Body of pancreas (tissue), 4 donors: Measurements from ENCODE around the gene KRTAP12-4. TPM values are rescaled to one million over a fixed set of nuclear protein-coding genes. Genes with fewer than 3 reads are reported as not detected.

Experiments used
- ATAC-seq: fragments of 150-250 bp; one replicate; pipeline ENCODE4 v1.9.1; 2016
- DNase-seq, 4 donors: peaks; one replicate each; pipeline ENCODE4 v3.0.0-alpha.2; 2019
- H3K27ac ChIP-seq, 4 donors: fragments of 200-600 bp; sonication (generic); 1 replicate in 3 of 4; 2 replicates in 1 of 4; pipeline versions ENCODE4 v1.5.1 to v1.6.1; 2016 to 2019; ENCODE audit warnings: mild to moderate bottlenecking in 1 of 4, mixed read lengths in 1 of 4, moderate library complexity in 1 of 4
- H3K27me3 ChIP-seq, 2 donors: fragments of 200-600 bp; sonication (generic); one replicate each; pipeline ENCODE4 v1.6.0; 2016; ENCODE audit warnings: mild to moderate bottlenecking in 1 of 2
- H3K36me3 ChIP-seq, 2 donors: fragments of 200-600 bp; sonication (generic); replicated peaks in 1 of 2; 2 replicates each; pipeline ENCODE4 v1.5.1; 2016; ENCODE audit warnings: low read depth in 2 of 2; ENCODE audit not compliant: insufficient read depth in 1 of 2
- H3K4me1 ChIP-seq: fragments of 200-600 bp; sonication (generic); one replicate; pipeline ENCODE4 v1.6.0; 2016
- H3K4me3 ChIP-seq, 2 donors: fragments of 200-600 bp; sonication (generic); 1 replicate in 1 of 2; 2 replicates in 1 of 2; pipeline ENCODE4 v1.5.1; 2016 to 2019
- H3K9me3 ChIP-seq, 3 donors: fragments of 200-600 bp; sonication (generic); 1 replicate in 2 of 3; 2 replicates in 1 of 3; pipeline ENCODE4 v1.5.1; 2016
- CTCF ChIP-seq, 7 experiments: fragments of 450-650 bp in 4 of 7; fragments of 200-600 bp in 3 of 7; sonication (generic) in 3 of 7; IDR thresholded peaks; one replicate each; pipeline ENCODE4 v1.5.1; 2016 to 2019; ENCODE audit warnings: antibody characterized with exemption in 7 of 7
- POLR2A ChIP-seq, 3 donors: fragments of 450-650 bp; IDR thresholded peaks; one replicate each; pipeline ENCODE4 v1.6.1; 2016; ENCODE audit warnings: antibody characterized with exemption in 3 of 3, mild to moderate bottlenecking in 2 of 3
- WGBS, 2 donors: methylation state at CpG; one replicate each; pipeline ENCODE4 v1.1.5; 2017; 5-methylcytosine and 5-hydroxymethylcytosine counted together
- intact Hi-C: fragments of 100-400 bp; cut with DNase I; formaldehyde crosslinking; loops from one replicate; pipeline ENCODE4 v1.15.1; 2023
- total RNA-seq, 2 donors: library from RNA; depleted of rRNA; stranded (reverse); fragments of >200 nt; gene quantifications; one replicate each; pipeline ENCODE4 v1.1.0, GENCODE V29; 2016

Gene KRTAP12-4
- total RNA-seq, 2 donors from 2014 or later: not detected

GRCh38 chr21:44617071-44617501 is 37.4 kb downstream of the KRTAP12-4 start:
- H3K27me3 ChIP-seq: no peaks in the 10 kb centered on the region
- H3K27ac ChIP-seq: no peak overlapping the region
- no peaks in the 10 kb centered on the region for H3K36me3 ChIP-seq
- no peaks in the 10 kb centered on the region for H3K9me3 ChIP-seq
- no peaks in the 10 kb centered on the region for H3K4me1 ChIP-seq
- TF ChIP-seq POLR2A (IDR thresholded peaks at IDR 0.05) (no peak), CTCF (IDR thresholded peaks at IDR 0.05) (no peak)
- H3K4me3 ChIP-seq: no peak overlapping the region
- intact Hi-C loops: no loop called here
- DNase-seq (no peak), ATAC-seq (no peak)
- WGBS, 2 donors: 34 to 53% methylated on average over 4 to 8 of the region's 8 CpGs

DNA sequence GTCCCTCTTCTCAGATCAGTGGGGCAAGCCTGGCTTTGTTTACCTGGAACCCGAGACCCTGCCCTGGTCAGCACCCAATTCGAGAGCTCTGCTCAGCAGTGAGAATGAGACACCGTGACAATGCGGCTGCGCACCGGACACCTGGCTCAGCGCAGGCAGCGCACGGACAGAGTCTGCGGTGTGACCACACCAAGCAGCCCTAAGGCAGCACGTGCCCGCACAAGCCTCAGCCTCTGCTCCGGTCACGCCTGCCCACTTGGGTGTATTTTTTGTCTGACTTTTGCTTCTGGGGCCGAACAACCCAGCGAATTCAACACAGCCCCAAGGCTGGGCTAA is 37.9 kb downstream of the KRTAP12-4 start:
- 46 to 69% methylated on average over 2 to 16 of the region's 16 CpGs for WGBS, 2 donors
- intact Hi-C loops: no loop called here
- Histone ChIP-seq H3K4me3 (no peak overlapping the region), H3K27me3 (no peaks in the 10 kb centered on the region), H3K9me3 (peaks cover 0 to 4% (median 0%) of the 10 kb centered on the region in 3 donors), H3K36me3 (no peaks in the 10 kb centered on the region), H3K4me1 (no peaks in the 10 kb centered on the region), H3K27ac (no peak overlapping the region)
- ATAC-seq: no peak
- no peak for TF ChIP-seq POLR2A (IDR thresholded peaks at IDR 0.05)
- TF ChIP-seq CTCF (IDR thresholded peaks at IDR 0.05): no peak
- no peak for DNase-seq

GRCh38 chr21:44615911-44616590 is 38.4 kb downstream of the KRTAP12-4 start:
- intact Hi-C loops: no loop called here
- DNase-seq (no peak), ATAC-seq (no peak)
- WGBS, 2 donors: 51 to 56% methylated on average over 4 to 17 of the region's 17 CpGs
- no peaks in the 10 kb centered on the region for H3K27me3 ChIP-seq
- H3K9me3 ChIP-seq: peaks cover 0 to 8% (median 0%) of the 10 kb centered on the region in 3 donors
- H3K4me3 ChIP-seq: no peak overlapping the region
- TF ChIP-seq CTCF (IDR thresholded peaks at IDR 0.05) (no peak), POLR2A (IDR thresholded peaks at IDR 0.05) (no peak)
- H3K36me3 ChIP-seq: no peaks in the 10 kb centered on the region
- H3K4me1 ChIP-seq: no peaks in the 10 kb centered on the region
- H3K27ac ChIP-seq: no peak overlapping the region

DNA sequence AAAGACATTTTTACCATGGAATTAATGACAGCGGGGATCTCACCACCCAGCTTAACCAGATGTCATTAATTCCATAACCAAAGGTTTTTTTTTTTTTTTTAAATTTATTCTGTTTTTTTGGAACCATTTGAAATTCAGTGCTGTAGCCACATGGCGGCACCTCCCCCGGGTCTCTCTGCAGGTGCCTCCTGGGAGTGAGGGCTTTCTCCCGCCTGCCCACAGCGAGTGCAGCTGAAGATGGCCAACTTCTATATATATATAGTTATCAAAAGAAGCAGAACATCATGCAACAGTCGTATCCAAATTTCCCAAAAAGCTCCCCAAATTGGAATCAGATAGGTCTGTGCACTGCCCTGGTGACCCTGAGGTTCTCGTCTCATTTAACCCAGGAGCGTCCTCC is 39.0 kb downstream of the KRTAP12-4 start:
- TF ChIP-seq POLR2A (IDR thresholded peaks at IDR 0.05) (no peak), CTCF (IDR thresholded peaks at IDR 0.05) (no peak)
- 53 to 63% methylated on average over 8 of the region's 8 CpGs for WGBS, 2 donors
- no peak for DNase-seq
- H3K27me3 ChIP-seq: no peaks in the 10 kb centered on the region
- H3K27ac ChIP-seq: no peak overlapping the region
- intact Hi-C loops: no loop called here
- H3K4me3 ChIP-seq: no peak overlapping the region
- no peaks in the 10 kb centered on the region for H3K4me1 ChIP-seq
- no peak for ATAC-seq
- H3K9me3 ChIP-seq: peaks cover 0 to 14% (median 0%) of the 10 kb centered on the region in 3 donors
- H3K36me3 ChIP-seq: no peaks in the 10 kb centered on the region

DNA sequence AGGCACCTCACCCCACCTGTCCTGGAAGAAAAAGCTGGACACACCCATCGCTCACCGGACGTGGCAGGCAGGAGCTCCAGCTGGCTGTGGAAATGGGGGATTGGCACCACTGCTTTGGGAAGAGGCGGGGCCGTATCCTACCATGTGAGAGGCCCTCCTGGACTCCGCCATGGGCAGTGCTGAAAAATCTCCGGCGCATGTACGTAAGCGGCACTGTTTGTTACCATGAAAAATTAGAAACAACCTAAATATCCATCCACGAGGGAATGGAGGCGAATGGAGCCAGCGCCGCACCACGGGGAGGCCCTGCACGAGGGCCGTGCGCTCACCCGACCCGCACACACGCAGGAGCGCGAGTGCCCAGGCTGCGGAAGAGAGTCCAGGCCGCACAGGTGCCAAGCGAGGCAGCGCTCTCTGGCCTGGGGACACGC is 39.5 kb downstream of the KRTAP12-4 start:
- peaks cover 0 to 19% (median 0%) of the 10 kb centered on the region in 3 donors for H3K9me3 ChIP-seq
- H3K27ac ChIP-seq: no peak overlapping the region
- H3K4me1 ChIP-seq: no peaks in the 10 kb centered on the region
- intact Hi-C loops: no loop called here
- TF ChIP-seq CTCF (IDR thresholded peaks at IDR 0.05) (no peak), POLR2A (IDR thresholded peaks at IDR 0.05) (no peak)
- no peaks in the 10 kb centered on the region for H3K36me3 ChIP-seq
- no peaks in the 10 kb centered on the region for H3K27me3 ChIP-seq
- ATAC-seq (no peak), DNase-seq (no peak)
- WGBS, 2 donors: 71 to 75% methylated on average over 28 of the region's 28 CpGs
- H3K4me3 ChIP-seq: no peak overlapping the region
